Astrocyte of the cerebellum (primary cell): ENCODE measurements around the gene DCC.

Experiments
- DNase-seq: peaks from one replicate; pipeline ENCODE4 v3.0.0-alpha.2; 2011; ENCODE audit warnings: low read depth
- H3K4me3 ChIP-seq: 2 replicates; pipeline ENCODE4 v1.5.1; 2011; ENCODE audit warnings: mild to moderate bottlenecking, low read depth, low read length, moderate library complexity
- CTCF ChIP-seq: IDR thresholded peaks from 2 replicates; pipeline ENCODE4 v1.5.1; 2012; ENCODE audit warnings: low read length, low read depth, moderate library complexity, mild to moderate bottlenecking; ENCODE audit errors: missing control alignments
- in situ Hi-C: cut with HindIII; loops from 2 replicates; pipeline ENCODE4 v1.10.0; 2017; ENCODE audit warnings: low sequenced_read_pairs

DCC gene

GRCh38 chr18:53527365-53527764 lies 1187.4 kb downstream of the DCC start:
- in situ Hi-C loops = no loop called here
- DNase-seq = no peak
- H3K4me3 ChIP-seq = no peak overlapping the region
- TF ChIP-seq CTCF = no peak

GRCh38 chr18:53531187-53531586 lies 1191.2 kb downstream of the DCC start:
- in situ Hi-C loops = no loop called here

GRCh38 chr18:53531896-53532295 lies 1191.9 kb downstream of the DCC start:
- DNase-seq = no peak
- H3K4me3 ChIP-seq = no peak overlapping the region
- no peak for TF ChIP-seq CTCF
- in situ Hi-C loops = no loop called here

More at GRCh38 chr18:53531187-53531586, 1191.2 kb downstream of the DCC start:
- H3K4me3 ChIP-seq = no peak overlapping the region
- TF ChIP-seq CTCF = no peak
- DNase-seq = no peak

GRCh38 chr18:53534203-53534602 lies 1194.2 kb downstream of the DCC start:
- in situ Hi-C loops = no loop called here
- TF ChIP-seq CTCF = no peak

GRCh38 chr18:53534695-53535094 lies 1194.7 kb downstream of the DCC start:
- no peak for TF ChIP-seq CTCF
- in situ Hi-C loops = no loop called here
- H3K4me3 ChIP-seq = no peak overlapping the region
- no peak for DNase-seq

More at GRCh38 chr18:53534203-53534602, 1194.2 kb downstream of the DCC start:
- H3K4me3 ChIP-seq = no peak overlapping the region
- DNase-seq = no peak

GRCh38 chr18:53536908-53537307 lies 1196.9 kb downstream of the DCC start:
- no peak overlapping the region for H3K4me3 ChIP-seq
- TF ChIP-seq CTCF = no peak
- no peak for DNase-seq
- in situ Hi-C loops = no loop called here

- in situ Hi-C loops = no loop called here
- DNase-seq = no peak
- TF ChIP-seq CTCF = no peak
- no peak overlapping the region for H3K4me3 ChIP-seq
These were observed 1201.9 kb downstream of the DCC start for GRCh38 chr18:53541924-53542323.
